HG02642 (cell line): ENCODE results near the gene ICE1.
A peak's percentile ranks its signal among the peaks of the same experiment; 100 is the strongest.

ENCODE experiments used
- ATAC-seq: cut with Tn5 transposase; IDR thresholded peaks from one replicate; pipeline ENCODE4 v1.9.1; 2021; ENCODE audit warnings: mild to moderate bottlenecking; ENCODE audit not compliant: unreplicated experiment, poor library complexity

Gene ICE1

GRCh38 chr5:5523066-5523505 lies 100.6 kb downstream of the ICE1 start:
- ATAC-seq = peak; percentile 96

DNA sequence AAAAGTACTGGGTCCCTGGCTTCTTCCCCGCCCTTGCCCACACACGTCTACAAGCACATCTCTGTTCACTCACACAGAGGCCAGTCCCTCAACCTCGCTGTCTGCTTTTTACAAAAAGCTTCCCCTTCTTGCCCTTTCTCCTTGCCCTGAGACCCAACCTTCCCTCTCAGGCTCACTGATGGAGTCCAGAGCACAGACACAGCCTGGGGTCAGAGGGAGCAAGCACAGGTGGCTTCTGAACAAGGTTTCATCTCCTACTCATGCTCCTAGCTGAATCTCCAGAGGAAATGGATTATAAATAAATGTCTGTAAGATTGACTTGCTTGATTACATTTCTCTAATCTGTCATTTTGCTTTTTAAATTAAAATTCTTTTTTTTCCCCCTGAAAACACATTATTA lies 101.8 kb downstream of the ICE1 start:
- no peak for ATAC-seq

- ATAC-seq = no peak
Observed at GRCh38 chr5:5531371-5531770, 108.9 kb downstream of the ICE1 start.

DNA sequence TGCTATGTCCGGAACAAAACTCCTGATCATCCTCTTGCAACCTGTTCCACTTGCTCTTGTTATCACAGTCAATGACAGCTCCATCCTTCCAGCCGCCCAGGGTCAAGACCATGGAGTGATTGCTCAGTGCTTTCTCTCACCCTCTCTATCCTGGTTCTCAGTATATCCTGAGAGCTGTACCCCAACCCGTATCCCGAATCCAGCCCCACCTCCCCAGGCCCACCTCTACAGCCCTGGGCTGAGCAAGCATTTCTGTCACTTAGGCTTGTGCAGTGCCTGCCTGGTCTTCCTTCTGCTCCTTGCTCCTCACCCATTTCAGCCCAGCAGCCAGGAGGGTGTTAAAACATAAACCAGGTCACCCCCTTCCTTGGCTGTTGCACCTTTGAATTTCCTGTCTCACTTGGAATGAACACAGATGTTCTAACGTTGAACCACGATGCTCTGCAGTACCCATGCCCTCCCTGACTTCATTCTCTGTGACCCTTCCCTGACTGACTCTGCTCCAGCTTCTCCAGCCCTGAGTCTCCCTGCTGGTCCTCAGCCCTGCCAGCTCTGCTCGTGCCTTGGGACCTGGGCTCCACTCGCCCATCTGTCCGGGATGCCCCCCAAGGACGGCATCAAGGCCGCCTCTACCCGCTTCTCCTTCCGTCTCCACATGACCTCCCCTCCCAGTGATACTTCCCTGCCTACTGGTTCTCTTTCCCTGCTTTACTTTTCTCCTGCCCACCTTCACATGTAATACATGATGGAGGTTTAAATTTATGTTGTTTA lies 110.0 kb downstream of the ICE1 start:
- ATAC-seq = no peak

DNA sequence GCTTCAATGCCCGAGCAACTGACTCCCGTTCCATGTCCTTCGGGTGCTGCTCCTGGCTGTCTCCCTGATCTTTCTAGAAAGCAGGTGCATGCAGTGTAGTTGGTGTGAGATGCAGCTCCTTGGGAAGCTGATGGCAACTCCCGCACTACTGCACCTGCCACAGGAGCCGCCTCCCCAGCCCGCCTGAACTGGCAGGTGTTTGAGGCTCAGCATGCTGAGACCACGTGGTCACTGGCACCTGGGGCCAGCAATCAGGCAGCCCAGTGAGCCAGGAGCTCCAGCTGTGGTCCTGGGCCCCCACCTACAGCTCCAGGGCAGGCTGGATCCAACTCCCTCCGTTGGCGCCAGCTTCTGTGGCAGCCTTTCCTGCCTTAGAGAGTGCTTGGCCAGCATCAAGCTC lies 111.5 kb downstream of the ICE1 start:
- ATAC-seq = no peak

DNA sequence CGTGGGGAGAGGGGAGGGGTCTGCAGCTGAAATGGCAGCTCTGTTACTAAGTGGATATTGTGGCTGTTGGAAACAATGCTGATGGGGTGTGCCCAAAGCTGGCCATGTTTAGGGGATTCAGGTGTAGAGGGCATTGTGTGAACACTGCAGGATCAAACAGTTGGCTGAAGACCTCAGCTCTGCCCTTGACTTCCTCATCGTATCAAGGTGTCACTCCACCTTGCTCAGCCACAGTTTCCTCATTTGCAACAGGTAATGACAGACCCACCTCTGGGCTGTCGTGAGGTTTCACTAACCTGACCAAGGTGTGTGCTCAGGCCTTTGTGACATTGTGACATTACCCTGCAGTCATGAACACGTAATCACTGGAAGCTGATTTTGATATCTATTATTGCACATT lies 111.9 kb downstream of the ICE1 start:
- no peak for ATAC-seq

DNA sequence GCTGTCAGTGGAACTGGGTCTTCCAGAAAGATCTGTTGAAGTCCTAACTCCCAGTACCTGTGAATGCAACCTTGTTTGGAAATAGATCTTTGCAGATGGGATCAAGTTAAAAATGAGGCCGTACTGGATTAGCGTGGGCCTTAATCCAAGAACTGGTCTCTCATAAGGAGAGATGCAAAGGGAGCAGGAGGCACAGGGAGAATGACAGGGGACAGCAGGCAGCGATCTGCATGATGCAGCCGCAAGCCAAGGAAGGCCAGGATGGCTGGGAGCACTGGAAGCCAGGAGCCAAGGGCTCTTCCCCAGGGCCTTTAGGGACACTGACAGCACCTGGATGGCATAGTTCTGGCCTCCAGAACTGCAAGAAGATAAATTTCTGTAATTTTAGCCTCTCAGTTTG lies 114.4 kb downstream of the ICE1 start:
- ATAC-seq = no peak

GRCh38 chr5:5537426-5537825 lies 114.9 kb downstream of the ICE1 start:
- ATAC-seq = no peak

GRCh38 chr5:5539590-5539989 lies 117.1 kb downstream of the ICE1 start:
- no peak for ATAC-seq
